ENCODE measurements around the gene SBSN. TPM values are rescaled to one million over a fixed set of nuclear protein-coding genes. Genes with fewer than 3 reads are reported as not detected.
"Not testable (repeated sequence)": the region's sequence is repeated elsewhere in the genome, so short reads cannot be mapped to it uniquely, and the experiment has no call there.

The SBSN gene
- total RNA-seq, 2 donors from 2014 or later: not detected

GRCh38 chr19:35490364-35490763 lies 37.7 kb downstream of the SBSN start, which contains the start of gene KRTDAP:
Gene KRTDAP (minus strand): TSS chr19:35490464. CDS start chr19:35490442, 22 bp downstream.
- intact Hi-C loops (cut with DNase I): no loop called here
- DNase-seq: no peak
- no peak for ATAC-seq

- DNase-seq (no peak), ATAC-seq (no peak)
- intact Hi-C loops (cut with DNase I): no loop called here
Measured at GRCh38 chr19:35488677-35489076, 39.4 kb downstream of the SBSN start.

GRCh38 chr19:35487656-35488182 lies 40.4 kb downstream of the SBSN start:
- no peak for ATAC-seq
- DNase-seq: no peak
- intact Hi-C loops (cut with DNase I): no loop called here

- ATAC-seq: no peak
- intact Hi-C loops (cut with DNase I): no loop called here
- DNase-seq: no peak
Measured at GRCh38 chr19:35486268-35486708, 41.8 kb downstream of the SBSN start.

- ATAC-seq (no peak), DNase-seq (no peak)
- intact Hi-C loops (cut with DNase I): no loop called here
Measured at GRCh38 chr19:35484252-35485036, 43.7 kb downstream of the SBSN start.

GRCh38 chr19:35483089-35483488 lies 45.0 kb downstream of the SBSN start:
- intact Hi-C loops (cut with DNase I): no loop called here
- DNase-seq (no peak), ATAC-seq (no peak)

- no peak for DNase-seq
- no peak for ATAC-seq
- intact Hi-C loops (cut with DNase I): no loop called here
Measured at GRCh38 chr19:35478794-35479677, 49.1 kb downstream of the SBSN start.

GRCh38 chr19:35476149-35476548 lies 52.0 kb downstream of the SBSN start:
- DNase-seq (no peak), ATAC-seq (no peak)
- intact Hi-C loops (cut with DNase I): no loop called here

- not testable (repeated sequence) for ATAC-seq, DNase-seq
- intact Hi-C loops (cut with DNase I): loop anchor here in 1 of 2 donors (5.0 kb wide), 1 partner anchor 122 kb away; no protein-coding TSS in a partner anchor
Measured at GRCh38 chr19:35474594-35474993, 53.5 kb downstream of the SBSN start.

- intact Hi-C loops (cut with DNase I): loop anchor here in 1 of 2 donors (5.0 kb wide), 1 partner anchor 122 kb away; no protein-coding TSS in a partner anchor
- no peak for ATAC-seq
Measured at GRCh38 chr19:35474104-35474503, 54.0 kb downstream of the SBSN start.

More at GRCh38 chr19:35474104-35474503, 54.0 kb downstream of the SBSN start:
- DNase-seq: no peak

Other genes starting within 250 kb of the SBSN start
- gene HAMP, start 245.8 kb downstream of the SBSN start, total RNA-seq: 1 to 10 TPM in 1 of 2 donors, under 1 TPM in 1; 0.41 to 7.6 TPM
- gene MAG, start 236.2 kb downstream of the SBSN start, total RNA-seq: not detected
- gene CD22, start 199.1 kb downstream of the SBSN start, total RNA-seq: under 1 TPM; 0.39 to 0.56 TPM
- gene FFAR1, start 180.4 kb downstream of the SBSN start, total RNA-seq: not detected
- under 1 TPM; 0.18 to 0.44 TPM for gene FFAR3, start 169.9 kb downstream of the SBSN start, total RNA-seq
- not detected for gene GPR42, start 157.2 kb downstream of the SBSN start, total RNA-seq
- gene FFAR2, start 80.1 kb downstream of the SBSN start, total RNA-seq: under 1 TPM; 0.44 to 0.47 TPM
- gene KRTDAP, start 37.8 kb downstream of the SBSN start, total RNA-seq: not detected
- gene DMKN, start 14.7 kb downstream of the SBSN start, total RNA-seq: 1 to 10 TPM; 7.5 to 7.6 TPM
- not detected for gene GAPDHS, start 5.1 kb upstream of the SBSN start, total RNA-seq
- 10 to 100 TPM; 78.1 to 87.5 TPM for gene TMEM147, start 17.3 kb upstream of the SBSN start, total RNA-seq
- not detected for gene ATP4A, start 35.3 kb upstream of the SBSN start, total RNA-seq
- gene PMIS2, start 57.9 kb upstream of the SBSN start, total RNA-seq: not detected
- gene HAUS5, start 84.4 kb upstream of the SBSN start, total RNA-seq: 1 to 10 TPM; 3.8 to 4.2 TPM
- gene RBM42, start 100.7 kb upstream of the SBSN start, total RNA-seq: 10 to 100 TPM; 51.3 to 54.2 TPM
- under 1 TPM; 0.29 to 0.88 TPM for gene ETV2, start 113.4 kb upstream of the SBSN start, total RNA-seq
- gene COX6B1, start 120.0 kb upstream of the SBSN start, total RNA-seq: 1,000 to 10,000 TPM in 1 of 2 donors, 100 to 1,000 TPM in 1; 934 to 1,059 TPM
- not detected for gene UPK1A, start 138.2 kb upstream of the SBSN start, total RNA-seq
- not detected for gene ZBTB32, start 176.2 kb upstream of the SBSN start, total RNA-seq
- 10 to 100 TPM; 15.4 to 17.1 TPM for gene KMT2B, start 189.7 kb upstream of the SBSN start, total RNA-seq
- 1 to 10 TPM; 6.5 to 7.0 TPM for gene IGFLR1, start 214.1 kb upstream of the SBSN start, total RNA-seq
- 10 to 100 TPM; 17.7 to 21.6 TPM for gene U2AF1L4, start 217.1 kb upstream of the SBSN start, total RNA-seq
- gene PSENEN, start 217.3 kb upstream of the SBSN start, total RNA-seq: 10 to 100 TPM; 41.7 to 46.6 TPM
- 1 to 10 TPM; 7.5 to 8.1 TPM for gene LIN37, start 220.3 kb upstream of the SBSN start, total RNA-seq
- 100 to 1,000 TPM; 210 to 251 TPM for gene HSPB6, start 228.7 kb upstream of the SBSN start, total RNA-seq
- gene PROSER3, start 229.9 kb upstream of the SBSN start, total RNA-seq: 1 to 10 TPM; 6.8 to 8.4 TPM
- 1 to 10 TPM; 2.4 to 2.7 TPM for gene ARHGAP33, start 247.3 kb upstream of the SBSN start, total RNA-seq